Parathyroid adenoma (tissue), 2 donors: Measurements from ENCODE around the gene SENP7.

ENCODE experiments used
- H2AFZ ChIP-seq: fragments of 300-600 bp; sonication (generic); one replicate; pipeline ENCODE4 v1.7.0; 2017; ENCODE audit warnings: antibody characterized with exemption, mild to moderate bottlenecking
- H3K27ac ChIP-seq: fragments of 300-600 bp; sonication (generic); one replicate; pipeline ENCODE4 v1.7.0; 2017
- H3K27me3 ChIP-seq: fragments of 300-600 bp; sonication (generic); one replicate; pipeline ENCODE4 v1.7.0; 2017; ENCODE audit warnings: low read length; ENCODE audit not compliant: control insufficient read depth, insufficient read depth
- H3K36me3 ChIP-seq: fragments of 300-600 bp; sonication (generic); one replicate; pipeline ENCODE4 v1.7.0; 2017; ENCODE audit warnings: low read length; ENCODE audit not compliant: control insufficient read depth, insufficient read depth
- H3K4me1 ChIP-seq: fragments of 300-600 bp; sonication (generic); one replicate; pipeline ENCODE4 v1.7.0; 2017; ENCODE audit warnings: control low read depth
- H3K4me2 ChIP-seq: fragments of 300-600 bp; sonication (generic); one replicate; pipeline ENCODE4 v1.7.0; 2017; ENCODE audit warnings: low read length
- H3K4me3 ChIP-seq: fragments of 300-600 bp; sonication (generic); one replicate; pipeline ENCODE4 v1.7.0; 2017; ENCODE audit warnings: low read depth, low read length
- H3K79me2 ChIP-seq: fragments of 300-600 bp; sonication (generic); one replicate; pipeline ENCODE4 v1.7.0; 2017; ENCODE audit warnings: control low read depth
- H3K9ac ChIP-seq: fragments of 300-600 bp; sonication (generic); one replicate; pipeline ENCODE4 v1.7.0; 2017; ENCODE audit warnings: mild to moderate bottlenecking
- H3K9me3 ChIP-seq: fragments of 300-600 bp; sonication (generic); one replicate; pipeline ENCODE4 v1.7.0; 2017; ENCODE audit warnings: low read length; ENCODE audit not compliant: control insufficient read depth
- CTCF ChIP-seq: fragments of 300-600 bp; sonication (generic); IDR thresholded peaks from one replicate; pipeline ENCODE4 v1.7.0; 2017; ENCODE audit warnings: antibody characterized with exemption, mild to moderate bottlenecking
- donor health status: primary hyperparathyroidism.

Gene SENP7

GRCh38 chr3:101513419-101513986 is 491 bp upstream of the SENP7 start:
- Histone ChIP-seq H3K36me3 (no peaks in the 10 kb centered on the region), H3K9me3 (no peaks in the 10 kb centered on the region), H3K27me3 (no peaks in the 10 kb centered on the region), H3K9ac (peak overlapping the region; percentile 64), H3K4me3 (peak overlapping the region; percentile 88), H3K79me2 (peaks cover 3% of the 10 kb centered on the region), H3K4me2 (peak overlapping the region; percentile 90), H3K4me1 (no peaks in the 10 kb centered on the region), H3K27ac (peak overlapping the region; percentile 95), H2AFZ (peak overlapping the region; percentile 96)
- TF ChIP-seq CTCF: no peak

- H3K79me2 ChIP-seq: peaks cover 3% of the 10 kb centered on the region
- H2AFZ ChIP-seq: peak overlapping the region; percentile 96
- peak overlapping the region; percentile 90 for H3K9ac ChIP-seq
- no peaks in the 10 kb centered on the region for H3K4me1 ChIP-seq
- no peaks in the 10 kb centered on the region for H3K36me3 ChIP-seq
- H3K27ac ChIP-seq: peak overlapping the region; percentile 95
- no peaks in the 10 kb centered on the region for H3K9me3 ChIP-seq
- H3K27me3 ChIP-seq: no peaks in the 10 kb centered on the region
- H3K4me3 ChIP-seq: peak overlapping the region; percentile 88
- peak overlapping the region; percentile 90 for H3K4me2 ChIP-seq
- no peak for TF ChIP-seq CTCF
Observed at GRCh38 chr3:101512396-101512645, 691 bp downstream of the SENP7 start.

- Histone ChIP-seq H3K4me2 (no peak overlapping the region), H3K4me3 (no peak overlapping the region), H3K79me2 (peaks cover 11% of the 10 kb centered on the region), H3K36me3 (no peaks in the 10 kb centered on the region), H3K9me3 (no peaks in the 10 kb centered on the region), H3K27ac (no peak overlapping the region), H3K9ac (no peak overlapping the region), H3K4me1 (no peaks in the 10 kb centered on the region), H3K27me3 (no peaks in the 10 kb centered on the region), H2AFZ (no peak overlapping the region)
- TF ChIP-seq CTCF: no peak
Observed at GRCh38 chr3:101509811-101510210, 3.2 kb downstream of the SENP7 start.

GRCh38 chr3:101509281-101509680 is 3.7 kb downstream of the SENP7 start:
- no peaks in the 10 kb centered on the region for H3K4me1 ChIP-seq
- no peaks in the 10 kb centered on the region for H3K9me3 ChIP-seq
- H3K79me2 ChIP-seq: peaks cover 11% of the 10 kb centered on the region
- no peak overlapping the region for H3K4me3 ChIP-seq
- no peak overlapping the region for H3K4me2 ChIP-seq
- no peak overlapping the region for H3K9ac ChIP-seq
- H3K36me3 ChIP-seq: no peaks in the 10 kb centered on the region
- H3K27me3 ChIP-seq: no peaks in the 10 kb centered on the region
- no peak overlapping the region for H3K27ac ChIP-seq
- no peak overlapping the region for H2AFZ ChIP-seq
- no peak for TF ChIP-seq CTCF

- Histone ChIP-seq H3K4me1 (no peaks in the 10 kb centered on the region), H3K27me3 (no peaks in the 10 kb centered on the region), H3K27ac (no peak overlapping the region), H3K9me3 (no peaks in the 10 kb centered on the region), H2AFZ (no peak overlapping the region), H3K4me2 (no peak overlapping the region), H3K4me3 (no peak overlapping the region), H3K79me2 (peaks cover 28% of the 10 kb centered on the region), H3K36me3 (no peaks in the 10 kb centered on the region), H3K9ac (no peak overlapping the region)
- TF ChIP-seq CTCF: no peak
Observed at GRCh38 chr3:101501783-101502182, 11.2 kb downstream of the SENP7 start.
